Skeletal muscle cell (primary cell): ENCODE measurements around the gene AMDHD2.
"Not testable (repeated sequence)": the region's sequence is repeated elsewhere in the genome, so short reads cannot be mapped to it uniquely, and the experiment has no call there.

Experiments
- DNase-seq: peaks from one replicate; pipeline ENCODE4 v3.0.0-alpha.2; 2010; ENCODE audit warnings: low read depth
- H3K4me3 ChIP-seq: 2 replicates; pipeline ENCODE4 v1.5.1; 2011; ENCODE audit warnings: low read depth, mild to moderate bottlenecking, control low read depth, low read length, moderate library complexity

Gene AMDHD2, protein sequence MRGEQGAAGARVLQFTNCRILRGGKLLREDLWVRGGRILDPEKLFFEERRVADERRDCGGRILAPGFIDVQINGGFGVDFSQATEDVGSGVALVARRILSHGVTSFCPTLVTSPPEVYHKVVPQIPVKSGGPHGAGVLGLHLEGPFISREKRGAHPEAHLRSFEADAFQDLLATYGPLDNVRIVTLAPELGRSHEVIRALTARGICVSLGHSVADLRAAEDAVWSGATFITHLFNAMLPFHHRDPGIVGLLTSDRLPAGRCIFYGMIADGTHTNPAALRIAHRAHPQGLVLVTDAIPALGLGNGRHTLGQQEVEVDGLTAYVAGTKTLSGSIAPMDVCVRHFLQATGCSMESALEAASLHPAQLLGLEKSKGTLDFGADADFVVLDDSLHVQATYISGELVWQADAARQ

DNA sequence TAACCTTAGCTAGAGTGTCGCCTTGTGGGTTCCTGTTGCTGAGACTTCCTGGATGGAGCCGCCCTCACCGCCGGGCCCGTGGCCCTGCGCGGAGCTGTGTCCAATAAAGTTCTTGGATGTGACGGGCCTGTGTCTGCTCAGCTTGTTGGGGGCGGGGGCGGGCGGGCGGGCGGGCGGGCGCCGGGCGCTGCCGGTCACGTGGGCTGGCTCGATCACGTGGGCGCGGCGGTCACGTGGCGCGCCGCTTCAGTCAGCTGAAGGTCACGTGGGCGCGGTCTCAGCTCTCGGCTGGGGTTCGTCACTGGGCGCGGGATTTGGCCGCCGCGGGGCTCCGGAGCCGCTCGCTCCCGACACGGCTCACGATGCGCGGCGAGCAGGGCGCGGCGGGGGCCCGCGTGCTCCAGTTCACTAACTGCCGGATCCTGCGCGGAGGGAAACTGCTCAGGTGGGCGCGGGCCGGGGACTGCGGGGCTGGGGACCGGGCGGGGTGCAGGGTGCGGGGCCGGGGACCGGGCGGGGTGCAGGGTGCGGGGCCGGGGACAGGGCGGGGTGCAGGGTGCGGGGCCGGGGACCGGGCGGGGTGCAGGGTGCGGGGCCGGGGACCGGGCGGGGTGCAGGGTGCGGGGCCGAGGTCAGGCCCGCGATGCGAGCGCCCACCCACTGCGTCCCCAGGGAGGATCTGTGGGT is at the start of gene AMDHD2:
AMDHD2 (plus strand) TSS at position 275 of the 687 bp plus-strand sequence; CDS start at position 363, 88 bp downstream.
- peak within 1 kb of the TSS; percentile 61 for H3K4me3 ChIP-seq
- peak; percentile 77 for DNase-seq

DNA sequence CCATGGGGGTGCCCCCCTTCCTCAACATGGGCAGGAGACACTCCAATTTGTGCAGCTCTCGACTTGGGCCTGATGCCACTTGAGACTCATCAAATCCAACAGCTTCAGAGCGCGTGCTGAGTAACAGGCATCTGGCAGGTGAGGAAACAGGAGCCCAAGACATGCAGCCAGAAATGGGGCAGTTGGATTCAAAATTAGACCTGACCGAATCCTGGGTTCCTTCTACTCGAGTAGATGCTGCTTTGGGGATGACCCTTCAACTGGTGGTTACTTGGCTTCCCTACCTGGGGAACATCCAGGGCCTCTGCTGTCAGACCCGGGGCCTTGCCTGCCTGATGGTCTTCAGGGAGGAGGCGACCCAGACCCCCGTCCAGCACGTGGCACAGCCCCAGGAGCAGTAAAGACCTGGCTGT is 49.6 kb upstream of the AMDHD2 start:
- H3K4me3 ChIP-seq = peak overlapping the region; percentile 29
- no peak for DNase-seq

DNA sequence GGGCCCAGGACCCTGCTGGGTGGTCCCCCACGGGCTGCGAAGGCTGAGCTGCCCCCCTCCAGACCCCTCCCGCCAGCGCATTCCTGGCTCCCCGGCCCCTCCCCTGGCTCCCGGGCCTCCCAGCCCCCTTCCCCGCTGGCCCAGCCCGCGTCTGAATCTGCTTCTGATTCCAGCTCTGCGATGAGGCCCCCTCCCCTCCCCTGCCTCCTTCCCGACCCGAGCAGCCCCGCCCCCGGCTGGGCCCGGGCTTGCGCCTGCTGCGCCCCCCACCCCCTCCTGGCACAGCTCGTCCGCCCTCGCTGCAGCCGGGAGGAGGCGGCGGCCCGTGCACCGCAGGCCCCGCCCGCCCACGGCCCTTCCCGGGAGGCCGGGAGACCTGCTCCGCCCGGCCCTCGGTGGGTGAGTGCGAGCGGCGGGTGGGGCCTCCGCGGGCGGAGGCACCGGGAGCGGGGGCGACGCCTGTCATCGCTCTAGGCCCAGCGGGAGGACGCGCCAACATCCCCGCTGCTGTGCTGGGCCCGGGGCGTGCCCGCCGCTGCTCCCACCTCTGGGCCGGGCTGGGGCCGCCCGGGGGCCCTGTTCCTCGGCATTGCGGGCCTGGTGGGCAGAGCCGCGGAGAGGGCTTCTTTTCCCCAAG is 49.0 kb upstream of the AMDHD2 start, which contains the start of gene NTN3:
NTN3 (plus strand) TSS at position 282 of the 637 bp plus-strand sequence. CDS start 405 bp downstream, outside the sequence.
- peak within 1 kb of the TSS; percentile 29 for H3K4me3 ChIP-seq
- DNase-seq = no peak

DNA sequence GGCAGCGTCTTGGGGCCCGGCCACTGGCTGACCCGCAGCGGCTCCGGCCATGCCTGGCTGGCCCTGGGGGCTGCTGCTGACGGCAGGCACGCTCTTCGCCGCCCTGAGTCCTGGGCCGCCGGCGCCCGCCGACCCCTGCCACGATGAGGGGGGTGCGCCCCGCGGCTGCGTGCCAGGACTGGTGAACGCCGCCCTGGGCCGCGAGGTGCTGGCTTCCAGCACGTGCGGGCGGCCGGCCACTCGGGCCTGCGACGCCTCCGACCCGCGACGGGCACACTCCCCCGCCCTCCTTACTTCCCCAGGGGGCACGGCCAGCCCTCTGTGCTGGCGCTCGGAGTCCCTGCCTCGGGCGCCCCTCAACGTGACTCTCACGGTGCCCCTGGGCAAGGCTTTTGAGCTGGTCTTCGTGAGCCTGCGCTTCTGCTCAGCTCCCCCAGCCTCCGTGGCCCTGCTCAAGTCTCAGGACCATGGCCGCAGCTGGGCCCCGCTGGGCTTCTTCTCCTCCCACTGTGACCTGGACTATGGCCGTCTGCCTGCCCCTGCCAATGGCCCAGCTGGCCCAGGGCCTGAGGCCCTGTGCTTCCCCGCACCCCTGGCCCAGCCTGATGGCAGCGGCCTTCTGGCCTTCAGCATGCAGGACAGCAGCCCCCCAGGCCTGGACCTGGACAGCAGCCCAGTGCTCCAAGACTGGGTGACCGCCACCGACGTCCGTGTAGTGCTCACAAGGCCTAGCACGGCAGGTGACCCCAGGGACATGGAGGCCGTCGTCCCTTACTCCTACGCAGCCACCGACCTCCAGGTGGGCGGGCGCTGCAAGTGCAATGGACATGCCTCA is 48.3 kb upstream of the AMDHD2 start:
- no peak for DNase-seq
- peak overlapping the region; percentile 29 for H3K4me3 ChIP-seq

DNA sequence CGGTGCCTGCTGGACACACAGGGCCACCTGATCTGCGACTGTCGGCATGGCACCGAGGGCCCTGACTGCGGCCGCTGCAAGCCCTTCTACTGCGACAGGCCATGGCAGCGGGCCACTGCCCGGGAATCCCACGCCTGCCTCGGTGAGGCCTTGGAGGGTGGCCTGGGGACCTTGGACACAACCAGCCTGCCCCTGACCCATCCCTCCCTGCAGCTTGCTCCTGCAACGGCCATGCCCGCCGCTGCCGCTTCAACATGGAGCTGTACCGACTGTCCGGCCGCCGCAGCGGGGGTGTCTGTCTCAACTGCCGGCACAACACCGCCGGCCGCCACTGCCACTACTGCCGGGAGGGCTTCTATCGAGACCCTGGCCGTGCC is 47.7 kb upstream of the AMDHD2 start:
- H3K4me3 ChIP-seq = no peak overlapping the region
- DNase-seq = no peak

DNA sequence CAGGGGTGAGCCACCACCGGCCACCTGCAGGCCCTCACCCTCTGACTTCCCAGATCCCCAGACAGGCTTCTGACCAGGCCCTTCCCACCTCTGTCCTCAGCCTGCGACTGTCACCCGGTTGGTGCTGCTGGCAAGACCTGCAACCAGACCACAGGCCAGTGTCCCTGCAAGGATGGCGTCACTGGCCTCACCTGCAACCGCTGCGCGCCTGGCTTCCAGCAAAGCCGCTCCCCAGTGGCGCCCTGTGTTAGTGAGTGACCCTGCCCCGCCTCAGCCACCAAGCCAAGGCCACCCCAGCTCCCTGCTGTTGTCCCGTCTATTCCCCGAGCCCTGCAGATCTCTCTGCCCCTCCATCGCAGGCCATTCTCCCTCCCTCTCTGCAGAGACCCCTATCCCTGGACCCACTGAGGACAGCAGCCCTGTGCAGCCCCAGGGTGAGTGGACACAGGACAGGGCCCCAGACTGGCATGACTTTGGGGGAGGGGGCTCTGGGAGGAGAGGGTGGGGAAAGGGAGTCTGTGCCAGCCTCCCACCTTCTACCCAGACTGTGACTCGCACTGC is 47.2 kb upstream of the AMDHD2 start:
- peak overlapping the region; percentile 84 for H3K4me3 ChIP-seq
- no peak for DNase-seq

DNA sequence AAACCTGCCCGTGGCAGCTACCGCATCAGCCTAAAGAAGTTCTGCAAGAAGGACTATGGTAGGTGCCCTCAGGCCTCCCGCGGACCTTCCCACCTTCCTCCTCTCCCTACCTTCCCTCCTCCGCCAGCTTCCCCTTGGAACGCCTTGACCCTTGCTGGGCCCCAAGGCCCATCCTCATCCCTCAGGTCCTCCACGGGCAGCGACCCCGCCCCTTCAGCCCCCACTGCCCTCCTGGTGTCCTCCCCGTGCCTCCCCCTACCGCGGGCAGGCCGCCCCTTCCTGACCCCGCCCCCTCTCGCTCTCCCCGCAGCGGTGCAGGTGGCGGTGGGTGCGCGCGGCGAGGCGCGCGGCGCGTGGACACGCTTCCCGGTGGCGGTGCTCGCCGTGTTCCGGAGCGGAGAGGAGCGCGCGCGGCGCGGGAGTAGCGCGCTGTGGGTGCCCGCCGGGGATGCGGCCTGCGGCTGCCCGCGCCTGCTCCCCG is 46.7 kb upstream of the AMDHD2 start:
- H3K4me3 ChIP-seq = peak overlapping the region; percentile 84
- DNase-seq = no peak

DNA sequence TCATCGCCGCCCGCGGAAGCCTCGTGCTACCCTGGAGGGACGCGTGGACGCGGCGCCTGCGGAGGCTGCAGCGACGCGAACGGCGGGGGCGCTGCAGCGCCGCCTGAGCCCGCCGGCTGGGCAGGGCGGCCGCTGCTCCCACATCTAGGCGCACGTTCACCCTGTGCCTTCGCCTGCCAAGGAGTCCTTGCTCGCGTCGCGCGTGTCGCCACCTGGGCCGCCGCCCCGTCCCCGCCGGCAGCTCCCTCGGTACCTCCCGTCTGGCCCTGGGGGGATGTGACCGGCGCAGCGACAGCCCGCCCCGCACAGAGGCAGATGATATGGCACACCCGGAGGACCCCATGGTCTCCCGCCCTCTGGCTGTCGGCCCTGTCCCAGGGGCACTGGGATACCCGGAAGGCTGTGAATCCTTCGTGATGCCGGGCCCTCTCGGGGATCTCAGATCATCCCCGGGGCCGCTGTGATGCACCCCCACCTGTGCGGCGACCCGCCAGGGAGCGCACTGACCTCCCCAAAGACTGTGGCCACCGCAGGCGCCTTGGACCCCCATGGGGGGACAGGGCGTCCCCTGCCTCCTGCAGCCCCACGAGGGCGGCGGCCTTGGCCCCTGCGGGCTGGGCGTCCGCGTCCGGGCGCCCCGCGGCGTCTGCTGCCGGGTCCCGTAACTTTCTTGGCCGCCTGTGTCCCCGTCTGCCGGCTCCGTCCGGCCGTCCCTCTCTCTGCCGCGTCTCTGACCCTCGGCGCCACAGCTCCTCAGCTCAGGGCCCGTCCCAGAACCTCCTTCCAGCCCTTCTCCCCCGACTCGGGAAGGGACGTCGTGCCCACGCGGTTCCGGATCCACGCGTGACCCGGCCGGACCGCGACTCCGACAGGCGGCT is 45.9 kb upstream of the AMDHD2 start:
- no peak for DNase-seq
- H3K4me3 ChIP-seq = peak overlapping the region; percentile 84

DNA sequence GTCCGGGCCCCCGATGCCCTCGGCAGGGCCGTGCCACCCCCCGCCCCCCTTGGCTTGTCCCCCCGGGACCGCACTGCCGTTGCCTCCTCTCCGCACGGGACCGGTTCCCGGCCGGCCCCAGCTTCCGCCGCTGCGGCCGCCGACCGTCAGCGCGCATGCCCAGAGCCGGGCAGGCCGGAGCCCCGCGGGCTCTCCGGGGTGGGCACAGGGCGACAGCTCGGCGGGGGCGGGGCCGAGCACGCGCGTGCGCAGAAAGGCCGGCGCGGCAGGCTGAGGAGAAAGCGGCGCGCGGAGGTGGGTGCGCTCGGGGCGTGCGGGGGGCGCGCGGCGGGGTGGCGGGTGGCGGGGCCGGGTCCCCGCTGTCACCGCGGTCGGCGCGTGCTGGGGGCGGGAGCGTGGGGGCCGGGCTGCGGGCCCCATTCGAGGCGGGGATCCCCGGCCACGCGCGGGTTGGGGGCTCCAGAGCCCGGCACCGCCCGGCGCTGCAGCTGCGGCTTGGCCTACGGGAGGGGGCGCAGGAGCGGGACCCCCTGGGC is 45.2 kb upstream of the AMDHD2 start, which contains the start of gene TBC1D24:
TBC1D24 (plus strand) TSS at position 251 of the 536 bp plus-strand sequence. CDS start 21,022 bp downstream, outside the sequence.
- H3K4me3 ChIP-seq = peak within 1 kb of the TSS; percentile 84
- peak; percentile 25 for DNase-seq

DNA sequence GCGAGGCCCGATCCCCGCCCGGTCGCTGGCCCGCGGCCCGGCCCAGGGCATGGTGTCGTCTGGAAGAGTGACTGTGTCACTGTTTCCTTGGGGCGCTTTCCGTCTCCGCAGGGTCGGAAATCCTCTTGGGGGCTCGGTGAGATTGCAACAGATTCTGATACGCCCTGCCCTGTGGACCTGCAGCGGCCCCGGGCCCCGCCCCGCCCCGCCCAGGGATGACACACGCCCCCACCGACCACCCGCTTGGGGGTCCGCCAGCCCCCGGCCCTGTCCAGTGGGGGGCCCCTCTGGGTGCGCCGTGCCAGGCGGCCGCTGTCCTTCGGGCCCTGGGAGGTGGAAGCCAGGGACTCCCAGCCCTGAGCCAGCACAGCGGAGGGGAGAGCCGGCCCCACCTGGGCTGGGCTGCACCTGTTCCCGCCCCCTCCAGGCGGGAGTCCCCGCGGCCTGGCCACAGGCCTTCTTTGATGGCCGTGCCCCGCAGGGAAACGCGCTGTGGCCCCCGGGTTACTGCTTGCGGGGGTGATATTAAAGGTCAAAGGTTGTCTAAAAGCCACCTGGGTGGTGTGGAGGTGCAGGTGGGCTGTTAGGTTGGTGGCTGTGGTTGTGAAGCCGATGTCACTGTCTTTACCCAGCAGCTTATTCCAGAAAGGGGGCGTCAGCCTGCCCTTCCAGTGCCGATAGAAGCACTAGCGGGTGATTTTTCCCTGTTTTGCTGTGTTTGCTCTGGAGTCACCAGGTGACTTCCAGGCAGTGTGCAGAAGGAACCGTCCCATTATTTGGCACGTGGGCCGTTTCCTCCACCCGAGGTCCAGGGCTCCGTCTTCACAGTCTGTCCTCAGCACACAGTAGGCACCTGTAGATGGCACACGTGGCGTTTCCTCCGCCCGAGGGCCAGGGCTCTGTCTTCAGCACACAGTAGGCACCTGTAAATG is 44.5 kb upstream of the AMDHD2 start:
- H3K4me3 ChIP-seq = peak overlapping the region; percentile 67
- DNase-seq = no peak

DNA sequence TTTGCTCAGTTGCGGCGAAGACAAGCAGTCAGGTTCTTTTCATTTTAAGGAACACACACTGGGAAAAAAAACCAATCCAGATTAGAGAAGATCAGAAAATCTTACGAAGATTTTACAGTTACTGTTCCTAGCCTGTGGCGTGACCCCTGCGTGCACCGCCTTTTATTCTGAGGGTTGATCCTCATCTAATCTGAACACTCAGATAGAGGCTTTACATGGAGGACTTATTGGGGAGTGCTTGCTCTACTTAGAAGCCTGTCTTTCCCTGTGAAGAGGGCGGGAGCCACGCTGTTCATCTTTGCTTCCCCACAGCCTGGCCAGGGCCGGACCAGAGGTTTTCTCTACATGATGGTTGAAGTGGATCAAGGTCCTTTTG is 43.8 kb upstream of the AMDHD2 start:
- DNase-seq = no peak
- no peak overlapping the region for H3K4me3 ChIP-seq

DNA sequence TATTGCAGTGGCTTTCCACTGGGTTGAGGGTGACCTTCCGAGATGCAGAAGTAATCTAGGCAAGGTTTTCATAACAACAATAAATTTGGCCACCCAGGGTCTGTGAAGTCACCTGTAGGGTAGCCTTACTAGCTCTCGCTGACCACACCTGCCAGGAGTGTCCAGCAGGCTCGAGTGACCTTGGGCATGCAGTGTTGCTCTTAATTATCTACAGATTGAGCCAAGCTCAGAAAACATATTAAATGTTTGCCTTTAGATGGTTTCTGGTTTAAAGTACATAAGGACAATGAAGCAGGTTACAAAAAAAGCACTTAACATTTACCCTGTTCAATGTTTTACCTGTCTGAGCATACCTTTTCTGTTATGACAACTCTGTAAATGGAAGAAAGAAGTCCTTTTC is 43.4 kb upstream of the AMDHD2 start:
- DNase-seq = no peak

DNA sequence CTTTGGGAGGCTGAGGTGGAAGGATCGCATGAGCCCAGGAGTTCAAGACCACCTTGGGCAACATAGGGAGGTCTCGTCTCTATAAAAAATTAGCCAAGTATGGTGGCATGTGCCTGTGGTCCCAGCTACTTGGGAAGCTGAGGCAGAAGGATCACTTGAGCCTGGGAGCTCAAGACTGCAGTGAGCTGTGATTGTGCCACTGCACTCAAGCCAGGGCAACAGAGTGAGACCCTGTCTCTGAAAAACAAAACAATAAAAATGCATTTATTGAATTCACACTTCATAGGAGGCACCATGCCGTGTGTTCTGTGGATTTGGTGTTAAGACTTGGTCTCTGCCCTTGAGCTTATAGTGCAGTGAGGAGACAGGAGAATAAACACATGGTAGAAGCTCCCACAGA is 42.8 kb upstream of the AMDHD2 start:
- DNase-seq = no peak
- H3K4me3 ChIP-seq = no peak overlapping the region

More for the DNA sequence above, 43.4 kb upstream of the AMDHD2 start:
- H3K4me3 ChIP-seq = no peak overlapping the region

DNA sequence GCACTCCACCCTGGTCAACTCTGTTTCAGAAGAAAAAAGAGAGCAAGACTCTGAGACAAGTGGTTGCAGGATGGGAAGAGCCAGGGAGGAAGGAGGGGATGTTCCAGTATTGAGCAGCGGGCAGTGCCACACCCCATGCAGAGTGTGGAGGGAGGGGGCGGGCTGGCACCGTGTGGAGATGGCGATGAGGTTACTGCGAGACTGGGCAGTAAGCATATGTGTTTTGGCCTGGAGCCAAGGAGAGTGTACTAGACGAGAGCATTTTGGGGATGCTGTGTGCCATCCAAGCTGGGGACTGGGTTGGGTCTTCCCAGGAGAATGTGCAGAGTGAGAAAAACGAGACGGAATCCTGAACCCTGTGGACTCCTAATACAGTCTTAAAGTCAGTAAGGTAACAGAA is 41.9 kb upstream of the AMDHD2 start:
- no peak overlapping the region for H3K4me3 ChIP-seq

DNA sequence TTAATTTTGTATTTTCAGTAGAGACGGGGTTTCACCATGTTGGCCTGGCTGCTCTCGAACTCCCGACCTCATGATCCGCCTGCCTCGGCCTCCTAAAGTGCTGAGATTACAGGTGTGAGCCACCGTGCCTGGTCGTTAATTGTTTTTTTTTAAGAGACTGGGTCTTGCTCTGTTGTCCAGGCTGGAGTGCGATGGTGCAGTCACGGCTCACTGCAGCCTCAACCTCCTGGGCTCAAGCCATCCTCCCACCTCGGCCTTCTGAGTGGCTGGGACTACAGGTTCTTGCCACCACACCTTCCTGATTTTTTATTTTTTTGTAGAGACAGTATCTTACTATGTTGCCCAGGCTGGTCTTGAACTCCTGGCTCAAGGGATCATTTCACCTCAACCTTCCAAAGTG is 40.2 kb upstream of the AMDHD2 start:
- not testable (repeated sequence) for H3K4me3 ChIP-seq, DNase-seq

More for the DNA sequence above, 41.9 kb upstream of the AMDHD2 start:
- no peak for DNase-seq

DNA sequence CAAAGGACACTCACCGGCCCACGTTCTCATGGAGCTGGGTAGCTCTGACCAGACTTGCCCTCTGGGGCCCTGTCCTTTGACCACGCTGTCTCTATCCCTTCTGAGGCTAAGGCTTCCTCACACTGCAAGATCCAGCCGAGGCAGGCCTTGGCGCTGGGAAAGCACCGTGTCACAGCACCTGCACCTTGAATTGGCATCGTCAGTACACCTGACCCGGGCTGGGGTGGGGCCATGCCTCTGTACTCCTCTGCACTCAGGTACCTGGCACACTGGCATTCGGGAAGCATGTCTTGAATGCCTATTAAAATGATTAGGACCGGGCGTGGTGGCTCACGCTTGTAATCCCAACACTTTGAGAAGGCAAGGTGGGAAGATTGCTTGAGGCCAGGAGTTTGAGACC is 39.2 kb upstream of the AMDHD2 start:
- H3K4me3 ChIP-seq = no peak overlapping the region
- no peak for DNase-seq

DNA sequence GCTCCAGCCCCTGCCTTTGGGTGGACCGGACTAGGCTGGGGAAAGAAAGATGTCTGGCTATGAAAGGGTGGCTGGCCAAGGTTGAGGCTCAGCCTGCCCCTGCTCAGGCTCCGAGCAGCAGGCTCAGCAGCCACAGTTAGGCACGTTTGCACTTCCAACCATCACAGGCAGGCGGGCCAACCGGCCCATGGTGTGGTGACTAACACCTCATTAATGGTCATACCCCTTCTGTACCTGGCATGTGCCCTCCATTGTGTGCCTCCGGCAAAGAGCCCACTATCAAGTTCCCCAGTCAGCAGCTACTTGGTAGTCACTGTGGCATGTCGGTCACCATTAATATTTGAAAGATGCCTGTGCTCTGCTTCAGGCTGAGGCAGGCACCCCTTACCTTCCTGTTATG is 38.5 kb upstream of the AMDHD2 start:
- no peak for DNase-seq
- H3K4me3 ChIP-seq = no peak overlapping the region
